ENCODE data around the gene FKTN. TPM values are rescaled to one million over a fixed set of nuclear protein-coding genes. Genes with fewer than 3 reads are reported as not detected.
"Not testable (repeated sequence)": the region's sequence is repeated elsewhere in the genome, so short reads cannot be mapped to it uniquely, and the experiment has no call there.

Gene FKTN
- total RNA-seq, 4 donors from 2014 or later = 10.6 to 39.2 (median 26.8) TPM

- H3K4me3 ChIP-seq (replicated peaks in 1 of 3) = no peak overlapping the region
- no peaks in the 10 kb centered on the region for H3K27me3 ChIP-seq
- WGBS, 2 donors = 84% methylated on average over 10 of the region's 10 CpGs
- no peaks in the 10 kb centered on the region for H3K36me3 ChIP-seq
- TF ChIP-seq POLR2A (IDR thresholded peaks at IDR 0.05) = no peak
- TF ChIP-seq CTCF (IDR thresholded peaks at IDR 0.05) = no peak
- intact Hi-C loops (cut with DNase I) = no loop called here
- no peak overlapping the region for H3K27ac ChIP-seq
- no peaks in the 10 kb centered on the region for H3K9me3 ChIP-seq
- no peak for DNase-seq
- peaks cover 6% of the 10 kb centered on the region in 2 donors for H3K4me1 ChIP-seq
Observed at GRCh38 chr9:105554042-105554441, 3.9 kb upstream of the FKTN start.

- TF ChIP-seq CTCF (IDR thresholded peaks at IDR 0.05) = no peak
- no peak for TF ChIP-seq POLR2A (IDR thresholded peaks at IDR 0.05)
- no peaks in the 10 kb centered on the region for H3K36me3 ChIP-seq
- no peaks in the 10 kb centered on the region for H3K4me1 ChIP-seq
- no peak overlapping the region for H3K27ac ChIP-seq
- H3K4me3 ChIP-seq (replicated peaks in 1 of 3) = no peak overlapping the region
- no peak for DNase-seq
- intact Hi-C loops (cut with DNase I) = no loop called here
- H3K27me3 ChIP-seq = no peaks in the 10 kb centered on the region
- no peaks in the 10 kb centered on the region for H3K9me3 ChIP-seq
Observed at GRCh38 chr9:105572455-105572854, 14.5 kb downstream of the FKTN start.

GRCh38 chr9:105579952-105580351 lies 22.0 kb downstream of the FKTN start:
- H3K27me3 ChIP-seq; intact Hi-C loops (cut with DNase I); H3K36me3 ChIP-seq; H3K4me3 ChIP-seq (replicated peaks in 1 of 3); H3K9me3 ChIP-seq; DNase-seq; H3K4me1 ChIP-seq; H3K27ac ChIP-seq: not testable (repeated sequence)
- 98 to 99% methylated on average over 6 of the region's 6 CpGs for WGBS, 2 donors

GRCh38 chr9:105581550-105581949 lies 23.6 kb downstream of the FKTN start:
- H3K36me3 ChIP-seq; H3K9me3 ChIP-seq; H3K4me3 ChIP-seq (replicated peaks in 1 of 3); H3K27ac ChIP-seq; H3K27me3 ChIP-seq; H3K4me1 ChIP-seq; DNase-seq; intact Hi-C loops (cut with DNase I): not testable (repeated sequence)
- 79% methylated on average over 16 of the region's 16 CpGs for WGBS, 2 donors

- H3K27me3 ChIP-seq = no peaks in the 10 kb centered on the region
- H3K27ac ChIP-seq = no peak overlapping the region
- intact Hi-C loops (cut with DNase I) = loop anchor here (10.0 kb wide), 1 partner anchor 292 kb away; no protein-coding TSS in a partner anchor
- no peak for DNase-seq
- 91 to 97% methylated on average over 3 of the region's 3 CpGs for WGBS, 2 donors
- TF ChIP-seq POLR2A (IDR thresholded peaks at IDR 0.05) = no peak
- TF ChIP-seq CTCF (IDR thresholded peaks at IDR 0.05) = no peak
- peaks cover 0 to 7% of the 10 kb centered on the region in 2 donors for H3K36me3 ChIP-seq
- no peaks in the 10 kb centered on the region for H3K4me1 ChIP-seq
- H3K4me3 ChIP-seq (replicated peaks in 1 of 3) = no peak overlapping the region
- no peaks in the 10 kb centered on the region for H3K9me3 ChIP-seq
Observed at GRCh38 chr9:105593145-105593544, 35.2 kb downstream of the FKTN start.

- intact Hi-C loops (cut with DNase I) = no loop called here
- 63 to 65% methylated on average over 6 of the region's 6 CpGs for WGBS, 2 donors
Observed at GRCh38 chr9:105608721-105609598, 51.0 kb downstream of the FKTN start.

More at GRCh38 chr9:105608721-105609598, 51.0 kb downstream of the FKTN start:
- DNase-seq = no peak
- H3K4me3 ChIP-seq (replicated peaks in 1 of 3) = no peak overlapping the region
- TF ChIP-seq CTCF (IDR thresholded peaks at IDR 0.05) (peak; percentile 17 to 72 (median 42)), POLR2A (IDR thresholded peaks at IDR 0.05) (no peak)
- H3K36me3 ChIP-seq = no peaks in the 10 kb centered on the region
- no peaks in the 10 kb centered on the region for H3K27me3 ChIP-seq
- H3K27ac ChIP-seq = no peak overlapping the region
- no peaks in the 10 kb centered on the region for H3K9me3 ChIP-seq
- no peaks in the 10 kb centered on the region for H3K4me1 ChIP-seq
